ENCODE results near the gene PCDHA6.
"Not testable (repeated sequence)": the region's sequence is repeated elsewhere in the genome, so short reads cannot be mapped to it uniquely, and the experiment has no call there.

PCDHA6 gene

DNA sequence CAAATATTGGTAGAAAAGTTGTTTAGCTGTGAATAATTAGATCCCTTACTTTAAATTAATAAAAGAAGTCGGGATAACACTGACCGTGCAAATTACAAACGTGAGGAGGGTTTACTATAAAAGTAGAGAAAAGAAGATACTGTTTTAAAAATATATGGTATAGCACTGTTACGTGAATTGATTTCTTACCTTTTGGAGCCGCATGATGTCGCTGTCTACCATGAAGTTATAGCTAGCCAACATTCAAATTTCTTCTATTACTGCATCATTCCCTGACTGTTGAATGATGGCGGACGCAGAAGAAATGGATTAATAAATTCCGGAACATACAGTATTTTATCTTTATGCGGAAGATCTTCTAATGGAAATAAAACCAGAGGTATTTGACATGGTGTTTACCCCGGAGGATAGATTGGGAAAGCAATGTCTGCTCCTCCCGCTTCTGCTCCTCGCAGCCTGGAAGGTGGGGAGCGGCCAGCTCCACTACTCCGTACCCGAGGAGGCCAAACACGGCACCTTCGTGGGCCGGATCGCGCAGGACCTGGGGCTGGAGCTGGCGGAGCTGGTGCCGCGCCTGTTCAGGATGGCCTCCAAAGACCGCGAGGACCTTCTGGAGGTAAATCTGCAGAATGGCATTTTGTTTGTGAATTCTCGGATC is at the start of gene PCDHA6:
TSS of gene PCDHA6 (plus strand) at position 257 of the 658 bp plus-strand sequence. CDS start at position 389, 132 bp downstream.
- DNase-seq (ENCODE audit: low read depth): no peak

- DNase-seq (ENCODE audit: low read depth): no peak
Measured at GRCh38 chr5:140780512-140780911, 47.2 kb upstream of the PCDHA6 start.

DNA sequence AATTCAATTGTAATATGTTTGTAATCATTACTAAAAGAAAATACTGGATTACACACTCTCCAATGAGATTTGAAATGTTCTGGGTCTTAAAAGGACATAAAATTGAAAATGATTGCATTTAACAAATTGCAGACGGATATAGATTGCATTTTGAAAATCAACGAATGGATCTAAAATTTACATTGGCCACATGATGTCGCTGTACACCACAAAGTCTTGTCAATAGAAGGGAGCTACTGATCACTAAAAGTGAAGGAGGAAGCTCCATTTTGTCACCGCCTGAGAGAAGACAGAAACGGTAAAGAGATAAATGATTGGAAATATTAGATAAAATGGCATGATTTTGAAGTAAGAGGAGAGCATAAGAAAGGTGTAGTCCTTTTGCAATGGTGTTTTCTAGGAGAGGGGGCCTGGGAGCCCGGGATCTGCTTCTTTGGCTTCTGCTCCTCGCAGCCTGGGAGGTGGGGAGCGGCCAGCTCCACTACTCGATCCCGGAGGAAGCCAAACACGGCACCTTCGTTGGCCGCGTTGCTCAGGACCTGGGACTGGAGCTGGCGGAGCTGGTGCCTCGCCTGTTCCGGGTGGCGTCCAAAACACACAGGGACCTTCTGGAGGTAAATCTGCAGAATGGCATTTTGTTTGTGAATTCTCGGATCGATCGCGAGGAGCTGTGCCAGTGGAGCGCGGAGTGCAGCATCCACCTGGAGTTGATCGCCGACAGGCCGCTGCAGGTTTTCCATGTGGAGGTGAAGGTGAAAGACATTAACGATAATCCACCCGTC is 41.7 kb upstream of the PCDHA6 start, which contains the start of gene PCDHA1:
TSS of gene PCDHA1 (plus strand) at position 236 of the 782 bp plus-strand sequence.
- no peak for DNase-seq (ENCODE audit: low read depth)

- DNase-seq (ENCODE audit: low read depth): not testable (repeated sequence)
Measured at GRCh38 chr5:140787422-140787821, 40.3 kb upstream of the PCDHA6 start.

GRCh38 chr5:140787849-140788504 is 39.8 kb upstream of the PCDHA6 start:
- not testable (repeated sequence) for DNase-seq (ENCODE audit: low read depth)

- DNase-seq (ENCODE audit: low read depth): no peak
Measured at GRCh38 chr5:140791089-140791488, 36.7 kb upstream of the PCDHA6 start.

- no peak for DNase-seq (ENCODE audit: low read depth)
Measured at GRCh38 chr5:140794595-140795258, 33.0 kb upstream of the PCDHA6 start, which contains the start of gene PCDHA2. Gene PCDHA2, plus strand, starts transcription at chr5:140794852.

- no peak for DNase-seq (ENCODE audit: low read depth)
Measured at GRCh38 chr5:140795259-140795641, 32.5 kb upstream of the PCDHA6 start.

- DNase-seq (ENCODE audit: low read depth): not testable (repeated sequence)
Measured at GRCh38 chr5:140796072-140796717, 31.6 kb upstream of the PCDHA6 start.

- DNase-seq (ENCODE audit: low read depth): no peak
Measured at GRCh38 chr5:140796718-140797095, 31.1 kb upstream of the PCDHA6 start.

GRCh38 chr5:140800816-140801493 is 26.8 kb upstream of the PCDHA6 start, which contains the start of gene PCDHA3:
Gene PCDHA3, plus strand, starts transcription at chr5:140801057.
- DNase-seq (ENCODE audit: low read depth): no peak

DNA sequence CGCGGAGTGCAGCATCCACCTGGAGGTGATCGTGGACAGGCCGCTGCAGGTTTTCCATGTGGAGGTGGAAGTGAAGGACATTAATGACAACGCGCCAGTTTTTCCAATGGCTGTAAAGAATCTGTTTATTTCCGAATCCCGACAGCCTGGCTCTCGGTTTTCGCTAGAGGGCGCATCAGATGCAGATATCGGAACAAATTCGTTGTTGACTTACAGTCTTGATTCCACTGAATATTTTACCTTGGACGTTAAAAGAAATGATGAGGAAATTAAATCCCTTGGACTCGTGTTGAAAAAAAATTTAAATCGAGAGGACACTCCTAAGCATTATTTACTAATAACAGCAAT is 26.3 kb upstream of the PCDHA6 start:
- no peak for DNase-seq (ENCODE audit: low read depth)

DNA sequence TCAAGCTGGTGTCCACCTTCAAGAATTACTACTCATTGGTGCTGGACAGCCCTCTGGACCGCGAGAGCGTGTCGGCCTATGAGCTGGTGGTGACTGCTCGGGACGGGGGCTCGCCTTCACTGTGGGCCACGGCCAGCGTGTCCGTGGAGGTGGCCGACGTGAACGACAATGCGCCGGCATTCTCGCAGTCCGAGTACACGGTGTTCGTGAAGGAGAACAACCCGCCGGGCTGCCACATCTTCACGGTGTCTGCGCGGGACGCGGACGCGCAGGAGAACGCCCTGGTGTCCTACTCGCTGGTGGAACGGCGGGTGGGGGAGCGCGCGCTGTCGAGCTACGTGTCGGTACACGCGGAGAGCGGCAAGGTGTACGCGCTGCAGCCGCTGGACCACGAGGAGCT is 25.4 kb upstream of the PCDHA6 start:
- not testable (repeated sequence) for DNase-seq (ENCODE audit: low read depth)

DNA sequence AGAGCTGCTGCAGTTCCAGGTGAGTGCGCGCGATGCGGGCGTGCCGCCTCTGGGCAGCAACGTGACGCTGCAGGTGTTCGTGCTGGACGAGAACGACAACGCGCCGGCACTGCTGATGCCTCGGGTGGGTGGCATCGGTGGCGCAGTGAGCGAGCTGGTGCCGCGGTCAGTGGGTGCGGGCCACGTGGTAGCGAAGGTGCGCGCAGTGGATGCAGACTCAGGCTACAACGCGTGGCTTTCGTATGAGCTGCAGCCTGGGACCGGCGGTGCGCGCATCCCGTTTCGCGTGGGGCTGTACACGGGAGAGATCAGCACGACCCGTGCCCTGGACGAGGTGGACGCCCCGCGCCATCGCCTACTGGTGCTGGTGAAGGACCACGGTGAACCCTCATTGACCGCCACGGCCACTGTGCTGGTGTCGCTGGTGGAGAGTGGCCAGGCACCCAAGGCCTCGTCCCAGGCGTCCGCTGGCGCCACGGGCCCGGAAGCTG is 24.9 kb upstream of the PCDHA6 start:
- DNase-seq (ENCODE audit: low read depth): no peak

DNA sequence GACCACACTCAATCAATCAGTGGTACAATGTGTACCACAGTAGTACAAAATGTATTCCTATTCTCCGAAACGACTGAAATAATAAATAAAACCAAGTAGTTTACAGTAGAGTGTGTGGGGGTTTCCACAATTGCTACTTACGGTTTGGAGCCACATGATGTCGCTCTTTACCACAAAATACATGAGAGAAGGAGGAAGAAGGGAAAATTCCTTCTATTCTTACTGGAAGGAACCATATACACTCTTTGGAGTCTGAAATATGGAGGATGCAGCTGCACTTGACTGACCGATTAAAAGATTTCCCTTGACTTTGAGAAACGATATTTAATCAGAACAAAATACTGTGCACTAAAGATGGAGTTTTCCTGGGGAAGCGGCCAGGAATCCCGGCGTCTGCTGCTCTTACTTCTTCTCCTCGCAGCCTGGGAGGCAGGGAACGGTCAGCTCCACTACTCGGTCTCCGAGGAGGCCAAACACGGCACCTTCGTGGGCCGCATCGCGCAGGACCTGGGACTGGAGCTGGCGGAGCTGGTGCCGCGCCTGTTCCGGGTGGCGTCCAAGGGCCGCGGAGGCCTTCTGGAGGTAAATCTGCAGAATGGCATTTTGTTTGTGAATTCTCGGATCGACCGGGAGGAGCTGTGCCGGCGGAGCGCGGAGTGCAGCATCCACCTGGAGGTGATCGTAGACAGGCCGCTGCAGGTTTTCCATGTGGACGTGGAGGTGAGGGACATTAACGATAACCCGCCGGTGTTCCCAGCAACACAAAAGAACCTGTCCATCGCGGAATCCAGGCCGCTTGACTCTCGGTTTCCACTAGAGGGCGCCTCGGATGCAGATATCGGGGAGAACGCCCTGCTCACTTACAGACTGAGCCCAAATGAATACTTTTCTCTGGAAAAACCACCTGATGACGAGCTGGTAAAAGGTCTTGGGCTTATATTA is 20.7 kb upstream of the PCDHA6 start, which contains the start of gene PCDHA4:
TSS of gene PCDHA4 (plus strand) at position 235 of the 942 bp plus-strand sequence.
- DNase-seq (ENCODE audit: low read depth): no peak

GRCh38 chr5:140808241-140808888 is 19.4 kb upstream of the PCDHA6 start:
- not testable (repeated sequence) for DNase-seq (ENCODE audit: low read depth)

- DNase-seq (ENCODE audit: low read depth): no peak
Measured at GRCh38 chr5:140808889-140809291, 18.9 kb upstream of the PCDHA6 start.

DNA sequence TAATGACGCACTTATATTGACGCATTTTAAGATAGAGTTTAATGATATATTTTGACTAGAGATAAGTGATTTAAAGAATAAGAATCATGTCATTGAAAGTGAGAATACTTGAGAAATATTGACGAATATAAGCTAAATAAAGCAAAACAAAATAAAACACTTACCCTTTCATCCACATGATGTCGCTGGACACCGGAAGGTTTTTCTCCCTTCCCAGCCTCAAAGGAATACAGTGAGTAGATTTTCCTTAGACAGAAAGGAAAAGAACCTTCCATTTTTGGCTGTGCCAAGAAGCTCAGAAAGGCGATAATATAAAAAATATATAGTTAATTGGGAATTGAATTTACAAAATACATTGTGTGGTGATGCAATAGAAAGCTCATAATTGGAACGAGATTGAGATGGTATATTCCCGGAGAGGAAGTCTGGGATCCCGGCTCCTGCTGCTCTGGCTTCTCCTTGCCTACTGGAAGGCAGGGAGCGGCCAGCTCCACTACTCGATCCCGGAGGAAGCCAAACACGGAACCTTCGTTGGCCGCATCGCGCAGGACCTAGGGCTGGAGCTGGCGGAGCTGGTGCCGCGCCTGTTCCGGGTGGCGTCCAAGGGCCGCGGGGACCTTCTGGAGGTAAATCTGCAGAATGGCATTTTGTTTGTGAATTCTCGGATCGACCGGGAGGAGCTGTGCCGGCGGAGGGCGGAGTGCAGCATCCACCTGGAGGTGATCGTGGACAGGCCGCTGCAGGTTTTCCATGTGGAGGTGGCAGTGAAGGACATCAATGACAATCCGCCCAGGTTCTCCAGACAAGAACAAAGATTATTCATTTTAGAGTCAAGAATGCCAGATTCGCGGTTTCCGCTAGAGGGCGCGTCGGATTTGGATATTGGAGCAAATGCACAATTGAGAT is 6.1 kb upstream of the PCDHA6 start, which contains the start of gene PCDHA5:
TSS of gene PCDHA5 (plus strand) at position 239 of the 906 bp plus-strand sequence.
- no peak for DNase-seq (ENCODE audit: low read depth)
